IMR-90 (cell line): ENCODE results near the gene MADD. TPM values are rescaled to one million over a fixed set of nuclear protein-coding genes. Genes with fewer than 3 reads are reported as not detected.

ENCODE experiments used
- ATAC-seq: fragments of 200-7000 bp; cut with Tn5 transposase; 2 replicates; pipeline ENCODE4 v1.9.1; 2020; ENCODE audit warnings: low read depth, mild to moderate bottlenecking, moderate library complexity
- BruUV-seq: library from RNA; stranded (reverse); fragments of 400-500 nt; replicated peaks from 2 replicates; lab custom pipeline; 2021; lab: Mats Ljungman, UMichigan
- CTCF ChIA-PET: fragments of 300-600 bp; formaldehyde crosslinking; extraction: SDS; loops from one replicate; lab custom pipeline; 2021; ENCODE audit warnings: antibody characterized with exemption; lab: Yijun Ruan, JAX
- POLR2A ChIA-PET: fragments of 300-600 bp; sonication (Branson Sonifier 250); formaldehyde crosslinking; loops from one replicate; lab custom pipeline; 2022; ENCODE audit warnings: antibody characterized with exemption; ENCODE audit not compliant: unreplicated experiment; lab: Charles Lee
- DNase-seq: peaks from one replicate; pipeline ENCODE4 v3.0.0; 2013
- H2AFZ ChIP-seq: replicated peaks from 2 replicates; pipeline ENCODE3; 2013; ENCODE audit warnings: low read length, mild to moderate bottlenecking; ENCODE audit not compliant: poor library complexity
- H2AK5ac ChIP-seq: 2 replicates; pipeline ENCODE4 v1.6.1; 2013; ENCODE audit warnings: low read depth, low read length, inconsistent platforms
- H2AK9ac ChIP-seq: replicated peaks from 2 replicates; pipeline ENCODE3; 2013; ENCODE audit warnings: mild to moderate bottlenecking, low read depth, low read length, moderate library complexity; ENCODE audit not compliant: poor library complexity
- H2BK120ac ChIP-seq: 2 replicates; pipeline ENCODE4 v1.6.1; 2013; ENCODE audit warnings: low read depth, low read length, inconsistent platforms
- H2BK15ac ChIP-seq: 3 replicates; pipeline ENCODE4 v1.6.1; 2013; ENCODE audit warnings: low read depth, low read length, inconsistent platforms
- H2BK20ac ChIP-seq: 2 replicates; pipeline ENCODE4 v1.6.1; 2013; ENCODE audit warnings: low read depth, mild to moderate bottlenecking, inconsistent platforms, low read length, moderate library complexity
- H2BK5ac ChIP-seq: 2 replicates; pipeline ENCODE4 v1.6.1; 2013; ENCODE audit warnings: mild to moderate bottlenecking, low read depth, low read length, inconsistent platforms; ENCODE audit not compliant: poor library complexity, severe bottlenecking
- H3K14ac ChIP-seq: replicated peaks from 2 replicates; pipeline ENCODE4 v1.6.1; 2013; ENCODE audit warnings: low read depth, low read length, inconsistent platforms
- H3K18ac ChIP-seq: 2 replicates; pipeline ENCODE4 v1.6.1; 2013; ENCODE audit warnings: low read depth, low read length, control low read depth
- H3K23ac ChIP-seq: 2 replicates; pipeline ENCODE4 v1.6.1; 2013; ENCODE audit warnings: low read depth, low read length, inconsistent platforms
- H3K27ac ChIP-seq: 2 replicates; pipeline ENCODE4 v1.5.1; 2013; ENCODE audit warnings: mild to moderate bottlenecking, control low read depth, low read length; ENCODE audit not compliant: insufficient read depth
- H3K27me3 ChIP-seq: 2 replicates; pipeline ENCODE4 v1.6.1; 2013; ENCODE audit warnings: low read length; ENCODE audit not compliant: control insufficient read depth, insufficient read depth
- H3K36me3 ChIP-seq: 2 replicates; pipeline ENCODE4 v1.6.1; 2013; ENCODE audit warnings: low read length, mixed read lengths; ENCODE audit not compliant: control insufficient read depth, insufficient read depth
- H3K4ac ChIP-seq: 2 replicates; pipeline ENCODE4 v1.6.1; 2013; ENCODE audit warnings: low read depth, low read length, inconsistent platforms
- H3K4me1 ChIP-seq: 2 replicates; pipeline ENCODE4 v1.6.1; 2013; ENCODE audit warnings: low read length, mixed read lengths; ENCODE audit not compliant: control insufficient read depth, insufficient read depth
- H3K4me2 ChIP-seq: 2 replicates; pipeline ENCODE4 v1.6.1; 2013; ENCODE audit warnings: low read depth, mild to moderate bottlenecking, control low read depth, low read length, moderate library complexity
- H3K4me3 ChIP-seq: 2 replicates; pipeline ENCODE4 v1.5.1; 2013; ENCODE audit warnings: low read depth, mild to moderate bottlenecking, control low read depth, low read length, moderate library complexity; ENCODE audit not compliant: insufficient read depth
- H3K56ac ChIP-seq: 2 replicates; pipeline ENCODE4 v1.6.1; 2013; ENCODE audit warnings: low read length, inconsistent platforms; ENCODE audit not compliant: insufficient read depth; ENCODE audit errors: extremely low read depth
- H3K79me1 ChIP-seq, 2 experiments: 2 replicates each; pipeline ENCODE4 v1.6.1; 2013; ENCODE audit warnings: low read length in 2 of 2, inconsistent platforms in 1 of 2, low read depth in 1 of 2
- H3K9ac ChIP-seq: 2 replicates; pipeline ENCODE4 v1.6.1; 2013; ENCODE audit warnings: low read depth, low read length, control low read depth
- H3K9me1 ChIP-seq: 2 replicates; pipeline ENCODE4 v1.6.1; 2013; ENCODE audit warnings: low read length, inconsistent platforms; ENCODE audit not compliant: insufficient read depth
- H3K9me3 ChIP-seq: 2 replicates; pipeline ENCODE4 v1.6.1; 2013; ENCODE audit warnings: low read length; ENCODE audit not compliant: control insufficient read depth, insufficient read depth
- H4K20me1 ChIP-seq: 2 replicates; pipeline ENCODE4 v1.6.1; 2013; ENCODE audit warnings: low read length, inconsistent platforms; ENCODE audit not compliant: insufficient read depth
- H4K5ac ChIP-seq: 2 replicates; pipeline ENCODE4 v1.6.1; 2013; ENCODE audit warnings: mild to moderate bottlenecking, low read depth, low read length, control low read depth
- H4K8ac ChIP-seq, 2 experiments: 2 replicates each; pipeline ENCODE4 v1.6.1; 2013; ENCODE audit warnings: low read depth in 2 of 2, low read length in 2 of 2, control low read depth in 1 of 2, inconsistent platforms in 1 of 2
- H4K91ac ChIP-seq: 2 replicates; pipeline ENCODE4 v1.6.1; 2013; ENCODE audit warnings: low read depth, low read length, inconsistent platforms; ENCODE audit not compliant: insufficient read depth
- BHLHE40 ChIP-seq: fragments of 150-350 bp; IDR thresholded peaks from 2 replicates; pipeline ENCODE4 v1.6.1; 2016; ENCODE audit warnings: mild to moderate bottlenecking, low read depth, low read length
- CEBPB ChIP-seq: IDR thresholded peaks from 2 replicates; pipeline ENCODE4 v1.6.1; 2012; ENCODE audit warnings: low read depth, low read length, improper control_type of control experiment
- CHD1 ChIP-seq: IDR thresholded peaks from 2 replicates; pipeline ENCODE4 v1.6.1; 2012; ENCODE audit warnings: low read depth, low read length, improper control_type of control experiment
- CTCF ChIP-seq: conservative IDR thresholded peaks from 2 replicates; pipeline ENCODE4 v1.5.1; 2012; ENCODE audit warnings: mild to moderate bottlenecking, low read depth, low read length, improper control_type of control experiment
- ELK1 ChIP-seq: fragments of 150-350 bp; IDR thresholded peaks from 2 replicates; pipeline ENCODE4 v1.6.1; 2016; ENCODE audit warnings: low read depth, mild to moderate bottlenecking, low read length, moderate library complexity, borderline replicate concordance
- FOS ChIP-seq: fragments of 150-350 bp; IDR thresholded peaks from 2 replicates; pipeline ENCODE4 v1.6.1; 2016; ENCODE audit warnings: low read depth, low read length
- MAFK ChIP-seq: IDR thresholded peaks from 2 replicates; pipeline ENCODE4 v1.6.1; 2012; ENCODE audit warnings: low read depth, low read length, improper control_type of control experiment
- MAZ ChIP-seq: IDR thresholded peaks from 2 replicates; pipeline ENCODE4 v1.6.1; 2012; ENCODE audit warnings: low read depth, mild to moderate bottlenecking, low read length, improper control_type of control experiment, moderate library complexity, borderline replicate concordance
- MXI1 ChIP-seq: IDR thresholded peaks from 2 replicates; pipeline ENCODE4 v1.6.1; 2012; ENCODE audit warnings: low read depth, mild to moderate bottlenecking, low read length, moderate library complexity, borderline replicate concordance
- NFE2L2 ChIP-seq: fragments of 150-350 bp; IDR thresholded peaks from 2 replicates; pipeline ENCODE4 v1.6.1; 2016; ENCODE audit warnings: low read depth, mild to moderate bottlenecking, low read length
- POLR2A ChIP-seq: IDR thresholded peaks from 2 replicates; pipeline ENCODE4 v1.6.1; 2012; ENCODE audit warnings: mild to moderate bottlenecking, low read depth, low read length
- RAD21 ChIP-seq: IDR thresholded peaks from 2 replicates; pipeline ENCODE4 v1.6.1; 2012; ENCODE audit warnings: low read length, improper control_type of control experiment
- RCOR1 ChIP-seq: IDR thresholded peaks from 2 replicates; pipeline ENCODE4 v1.6.1; 2012; ENCODE audit warnings: mild to moderate bottlenecking, low read length, improper control_type of control experiment; ENCODE audit not compliant: insufficient replicate concordance
- RFX5 ChIP-seq: IDR thresholded peaks from 2 replicates; pipeline ENCODE4 v1.8.0; 2012; ENCODE audit warnings: low read depth, mild to moderate bottlenecking, low read length, moderate library complexity
- SMC3 ChIP-seq: fragments of 150-350 bp; IDR thresholded peaks from 2 replicates; pipeline ENCODE4 v1.6.1; 2016; ENCODE audit warnings: low read depth, mild to moderate bottlenecking, antibody characterized with exemption, low read length, moderate library complexity
- USF2 ChIP-seq: fragments of 150-350 bp; IDR thresholded peaks from 2 replicates; pipeline ENCODE4 v1.6.1; 2017; ENCODE audit warnings: mild to moderate bottlenecking, antibody characterized with exemption, low read length, low read depth
- WGBS, 2 experiments: methylation state at CpG; one replicate each; pipeline versions ENCODE4 v1.1.5 to v1.1.7; 2013; ENCODE audit warnings: missing lambda C conversion rate in 2 of 2; ENCODE audit not compliant: insufficient read length in 1 of 2; ENCODE audit errors: extremely low coverage in 2 of 2; 5-methylcytosine and 5-hydroxymethylcytosine counted together
- dilution Hi-C: fragments of 300-500 bp; cut with HindIII; formaldehyde crosslinking; loops from one replicate; pipeline ENCODE4 v1.14.3; 2018; ENCODE audit warnings: low sequenced_read_pairs; ENCODE audit not compliant: unreplicated experiment
- in situ Hi-C: fragments of 300-500 bp; cut with MboI; formaldehyde crosslinking; loops from 3 replicates; pipeline ENCODE4 v1.14.3; 2019; ENCODE audit warnings: low sequenced_read_pairs, inconsistent platforms, mixed read lengths
- intact Hi-C: fragments of 100-400 bp; cut with micrococcal nuclease; formaldehyde crosslinking; loops from 2 replicates; pipeline ENCODE4 v1.10.0; 2022
- polyA plus RNA-seq, 3 experiments: library from polyadenylated mRNA; depleted of rRNA; stranded (reverse); fragments of >200 nt; gene quantifications; 2 replicates each; pipeline ENCODE4 v1.2.3, GENCODE V29; 2012; ENCODE audit warnings: low replicate concordance in 1 of 3
- total RNA-seq: library from RNA; depleted of rRNA; stranded (reverse); fragments of >200 nt; gene quantifications from 2 replicates; pipeline ENCODE4 v1.2.3, GENCODE V29; 2012

Gene MADD
- total and polyA plus RNA-seq, 2 of the 4 experiments (the other 2 are of a cell fraction), result 13.3 to 16.4 TPM

- Histone ChIP-seq H4K91ac (no peak within 1 kb of the TSS), H4K5ac (no peak within 1 kb of the TSS), H3K9ac (no peak within 1 kb of the TSS), H2AFZ (no peak within 1 kb of the TSS), H3K56ac (no peak within 1 kb of the TSS), H3K27ac (no peak within 1 kb of the TSS), H2AK5ac (no peak within 1 kb of the TSS), H3K4me3 (no peak within 1 kb of the TSS), H2BK5ac (no peak within 1 kb of the TSS), H4K8ac (no peak within 1 kb of the TSS), H3K9me3 (no peaks in the 10 kb centered on the region), H3K14ac (no peak within 1 kb of the TSS), H2BK15ac (no peak within 1 kb of the TSS), H3K9me1 (peaks cover 11% of the 10 kb centered on the region), H3K79me1 (peaks cover 0 to 2% of the 10 kb centered on the region in 2 experiments; a peak in 1 of 4 replicates), H4K20me1 (no peaks in the 10 kb centered on the region; the same call in 1 of the 2 replicates), H2BK120ac (no peak within 1 kb of the TSS), H2AK9ac (no peak within 1 kb of the TSS), H3K36me3 (no peaks in the 10 kb centered on the region), H3K4ac (no peak within 1 kb of the TSS), H2BK20ac (no peak within 1 kb of the TSS), H3K27me3 (peaks cover 5% of the 10 kb centered on the region; the same call in 1 of the 2 replicates), H3K18ac (no peak within 1 kb of the TSS), H3K23ac (no peak within 1 kb of the TSS), H3K4me1 (no peaks in the 10 kb centered on the region), H3K4me2 (no peak within 1 kb of the TSS)
- CTCF ChIA-PET, result no interaction called here
- no peak for TF ChIP-seq SMC3
- TF ChIP-seq ELK1, result no peak
- no peak for TF ChIP-seq CHD1
- no peak for TF ChIP-seq MXI1
- TF ChIP-seq MAFK, result no peak
- TF ChIP-seq BHLHE40, result no peak
- no peak for TF ChIP-seq MAZ
- no peak for TF ChIP-seq CEBPB
- no peak for TF ChIP-seq FOS
- TF ChIP-seq RFX5, result no peak
- TF ChIP-seq POLR2A, result no peak
- no peak for TF ChIP-seq CTCF
- no peak for TF ChIP-seq USF2
- TF ChIP-seq RAD21, result no peak
- no peak for TF ChIP-seq NFE2L2
- TF ChIP-seq RCOR1, result no peak
- intact Hi-C loops (no loop called here), in situ Hi-C loops (loop anchor here (25.0 kb wide), 1 partner anchor 465 kb away; no protein-coding TSS in a partner anchor), dilution Hi-C loops (no loop called here)
- ATAC-seq (no peak), DNase-seq (no peak)
- POLR2A ChIA-PET, result no interaction called here
- 83% methylated on average over 1 of the region's 5 CpGs; no CpG with 5 or more reads in 1 of the 2 experiments for WGBS, 2 experiments
- BruUV-seq, result no TSS peak
Measured at GRCh38 chr11:47352556-47352955, 82.6 kb downstream of the MADD start, which contains the start of gene MYBPC3. TSS of gene MYBPC3 (minus strand) at chr11:47352702. CDS start at chr11:47352647, 55 bp downstream.
